Calu3 (cell line): ENCODE data around the gene ESRP2. TPM values are rescaled to one million over a fixed set of nuclear protein-coding genes. Genes with fewer than 3 reads are reported as not detected.

Experiments
- BruUV-seq: library from RNA; stranded (reverse); fragments of 400-500 nt; replicated peaks from 2 replicates; lab custom pipeline; 2021; lab: Mats Ljungman, UMichigan
- CTCF ChIA-PET: fragments of 300-600 bp; sonication (Branson Sonifier 250); formaldehyde crosslinking; loops from one replicate; lab custom pipeline; 2022; ENCODE audit warnings: antibody characterized with exemption; lab: Charles Lee
- DNase-seq: peaks from one replicate; pipeline ENCODE4 v3.0.0; 2022
- H3K27ac Mint-ChIP-seq: one replicate; pipeline ENCODE4 v1.8.0; 2022; ENCODE audit warnings: mixed read lengths; ENCODE audit not compliant: unreplicated experiment
- H3K27me3 Mint-ChIP-seq: one replicate; pipeline ENCODE4 v1.8.0; 2022; ENCODE audit warnings: mixed read lengths; ENCODE audit not compliant: unreplicated experiment
- H3K36me3 Mint-ChIP-seq: one replicate; pipeline ENCODE4 v1.8.0; 2022; ENCODE audit warnings: mild to moderate bottlenecking, moderate library complexity, mixed read lengths; ENCODE audit not compliant: insufficient read depth, unreplicated experiment
- H3K4me1 Mint-ChIP-seq: one replicate; pipeline ENCODE4 v1.8.0; 2022; ENCODE audit warnings: mild to moderate bottlenecking, low read depth, mixed read lengths; ENCODE audit not compliant: unreplicated experiment
- H3K4me3 Mint-ChIP-seq: one replicate; pipeline ENCODE4 v1.8.0; 2022; ENCODE audit warnings: mild to moderate bottlenecking, low read depth, moderate library complexity, mixed read lengths; ENCODE audit not compliant: unreplicated experiment
- H3K9me3 Mint-ChIP-seq: one replicate; pipeline ENCODE4 v1.8.0; 2022; ENCODE audit warnings: low read depth, mixed read lengths; ENCODE audit not compliant: unreplicated experiment
- CTCF ChIP-seq: fragments of 200-600 bp; IDR thresholded peaks from one replicate; pipeline ENCODE4 v1.8.0; 2022; ENCODE audit warnings: antibody characterized with exemption; ENCODE audit not compliant: unreplicated experiment
- intact Hi-C: fragments of 100-400 bp; cut with micrococcal nuclease; formaldehyde crosslinking; loops from one replicate; pipeline ENCODE4 v1.10.0; 2022; ENCODE audit not compliant: unreplicated experiment
- total RNA-seq: library from RNA; stranded (reverse); gene quantifications from 2 replicates; pipeline ENCODE4 v1.2.3, GENCODE V29; 2022

The ESRP2 gene
- total RNA-seq, 1 experiment from 2014 or later, result 100 TPM

GRCh38 chr16:68223072-68223471, 12.9 kb downstream of the ESRP2 start:
- CTCF ChIA-PET, result no interaction called here
- peaks cover 7% of the 10 kb centered on the region for H3K4me1 Mint-ChIP-seq
- TF ChIP-seq CTCF, result no peak
- H3K36me3 Mint-ChIP-seq, result peaks cover 22% of the 10 kb centered on the region
- DNase-seq, result no peak
- no TSS peak for BruUV-seq
- H3K4me3 Mint-ChIP-seq, result no peak overlapping the region
- H3K27ac Mint-ChIP-seq, result no peak overlapping the region
- no peaks in the 10 kb centered on the region for H3K9me3 Mint-ChIP-seq
- intact Hi-C loops, result loop anchor here (10.0 kb wide), 1 partner anchor 228 kb away; the partner anchor contains the start of gene DPEP2
- no peaks in the 10 kb centered on the region for H3K27me3 Mint-ChIP-seq

GRCh38 chr16:68219725-68220351, 16.1 kb downstream of the ESRP2 start:
- no peak overlapping the region for H3K27ac Mint-ChIP-seq

GRCh38 chr16:68217506-68217905, 18.4 kb downstream of the ESRP2 start:
- no peak overlapping the region for H3K27ac Mint-ChIP-seq
- no peaks in the 10 kb centered on the region for H3K4me1 Mint-ChIP-seq
- CTCF ChIA-PET, result interaction anchor here (0.6 kb wide), 1 partner anchor 1425 kb away, joined by 5 read pairs; no protein-coding TSS in a partner anchor
- no peak for DNase-seq
- TF ChIP-seq CTCF, result no peak
- no peaks in the 10 kb centered on the region for H3K27me3 Mint-ChIP-seq
- H3K4me3 Mint-ChIP-seq, result no peak overlapping the region
- intact Hi-C loops, result no loop called here
- no peaks in the 10 kb centered on the region for H3K9me3 Mint-ChIP-seq
- BruUV-seq, result no TSS peak
- peaks cover 8% of the 10 kb centered on the region for H3K36me3 Mint-ChIP-seq

More at GRCh38 chr16:68219725-68220351, 16.1 kb downstream of the ESRP2 start:
- no peaks in the 10 kb centered on the region for H3K27me3 Mint-ChIP-seq
- no peaks in the 10 kb centered on the region for H3K9me3 Mint-ChIP-seq
- no peak for DNase-seq
- H3K36me3 Mint-ChIP-seq, result peaks cover 9% of the 10 kb centered on the region
- no TSS peak for BruUV-seq
- no peak overlapping the region for H3K4me3 Mint-ChIP-seq
- H3K4me1 Mint-ChIP-seq, result no peaks in the 10 kb centered on the region
- intact Hi-C loops, result loop anchor here (10.0 kb wide), 1 partner anchor 225 kb away; the partner anchor contains the start of gene DPEP2
- no peak for TF ChIP-seq CTCF
- CTCF ChIA-PET, result no interaction called here

GRCh38 chr16:68216240-68216639, 19.7 kb downstream of the ESRP2 start:
- CTCF ChIA-PET, result interaction anchor here (0.6 kb wide), 1 partner anchor 26 kb away, joined by 5 read pairs; no protein-coding TSS in a partner anchor
- no TSS peak for BruUV-seq

More at GRCh38 chr16:68216240-68216639, 19.7 kb downstream of the ESRP2 start:
- peaks cover 5% of the 10 kb centered on the region for H3K36me3 Mint-ChIP-seq
- H3K27ac Mint-ChIP-seq, result no peak overlapping the region
- H3K4me1 Mint-ChIP-seq, result no peaks in the 10 kb centered on the region
- intact Hi-C loops, result no loop called here
- no peaks in the 10 kb centered on the region for H3K27me3 Mint-ChIP-seq
- H3K4me3 Mint-ChIP-seq, result no peak overlapping the region
- DNase-seq, result no peak
- TF ChIP-seq CTCF, result no peak
- no peaks in the 10 kb centered on the region for H3K9me3 Mint-ChIP-seq
